HG02852 (cell line): ENCODE data around the gene SLC5A9.
"Not testable (repeated sequence)": the region's sequence is repeated elsewhere in the genome, so short reads cannot be mapped to it uniquely, and the experiment has no call there.

Experiments used
- ATAC-seq: cut with Tn5 transposase; IDR thresholded peaks from one replicate; pipeline ENCODE4 v1.9.1; 2021; ENCODE audit warnings: mild to moderate bottlenecking, moderate library complexity; ENCODE audit not compliant: unreplicated experiment

Gene SLC5A9

DNA sequence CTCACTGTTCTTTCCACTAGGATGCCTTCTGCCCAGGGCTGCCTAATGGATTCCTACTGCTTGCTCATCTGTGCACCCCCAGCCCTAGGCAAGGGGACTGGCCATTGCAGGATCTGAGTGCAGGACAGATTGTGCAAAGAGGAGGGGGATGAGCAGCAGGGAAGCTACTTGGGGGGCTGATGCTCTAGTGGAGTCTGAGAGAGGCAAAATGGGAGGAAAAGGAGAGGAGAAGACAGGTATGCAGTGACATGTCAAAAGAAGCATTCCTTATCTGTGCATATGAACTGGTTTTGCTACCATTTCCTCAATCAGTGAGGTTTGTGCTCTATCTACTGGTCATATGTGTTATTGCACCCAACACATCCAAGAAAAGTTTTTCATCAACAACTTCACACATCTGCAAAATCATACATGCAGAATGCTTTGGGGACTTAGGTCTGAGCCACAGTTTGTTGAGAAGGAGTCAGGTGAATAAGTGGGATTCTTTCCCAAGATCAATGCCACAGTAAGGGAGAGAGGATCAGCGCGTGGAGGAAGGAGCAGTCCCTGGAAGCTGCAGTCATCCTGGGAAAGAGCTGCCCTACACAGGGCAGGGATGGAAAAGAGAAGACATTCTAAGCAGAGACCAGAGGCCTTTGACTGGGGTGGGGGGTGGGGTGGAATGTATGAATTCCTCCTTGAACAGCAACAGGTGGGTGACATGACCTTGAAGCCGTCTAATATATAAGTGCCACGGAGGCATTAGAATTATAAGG is 14.4 kb downstream of the SLC5A9 start:
- peak; percentile 75 for ATAC-seq

- ATAC-seq: no peak
Measured at GRCh38 chr1:48242141-48242736, 19.7 kb downstream of the SLC5A9 start.

DNA sequence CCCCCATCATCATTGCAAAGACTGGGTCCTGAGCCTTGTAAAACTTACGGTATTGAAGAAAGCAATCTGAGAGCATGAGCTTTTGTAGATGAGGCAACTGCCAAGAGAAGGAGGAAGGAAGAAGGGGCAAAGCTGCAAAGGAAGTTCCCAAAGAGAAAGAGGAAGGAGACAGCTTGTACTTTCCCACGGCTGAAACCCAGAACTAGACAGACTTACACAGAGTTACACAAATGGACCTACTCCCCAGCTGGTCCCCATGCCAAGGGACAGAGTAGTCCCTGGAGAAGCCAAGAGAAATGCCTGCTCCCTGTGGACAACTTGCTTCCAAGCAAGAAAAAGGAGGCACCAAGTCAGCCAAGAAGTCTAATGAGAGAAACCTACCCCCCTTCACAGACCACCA is 22.6 kb downstream of the SLC5A9 start:
- ATAC-seq: no peak

DNA sequence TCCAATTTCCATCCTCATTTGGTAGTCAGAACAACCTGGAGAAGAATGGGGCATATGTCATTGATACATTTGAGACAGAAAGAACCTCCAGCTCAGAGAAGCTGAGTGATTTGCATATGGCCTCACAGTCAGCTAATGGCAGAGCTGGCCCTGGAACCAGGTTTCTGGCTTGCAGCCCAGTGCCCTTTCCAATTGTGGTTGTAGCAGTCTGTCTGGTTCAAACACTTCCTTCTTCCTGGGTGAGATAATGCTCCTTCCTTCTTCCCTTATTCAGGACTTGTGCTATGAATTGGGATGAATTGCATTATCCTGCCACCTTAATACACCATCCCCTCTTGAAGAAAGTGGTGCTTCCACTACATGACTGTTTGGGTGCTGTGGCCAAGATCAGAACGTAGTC is 24.2 kb downstream of the SLC5A9 start:
- no peak for ATAC-seq

- no peak for ATAC-seq
Measured at GRCh38 chr1:48248356-48248755, 25.8 kb downstream of the SLC5A9 start.

DNA sequence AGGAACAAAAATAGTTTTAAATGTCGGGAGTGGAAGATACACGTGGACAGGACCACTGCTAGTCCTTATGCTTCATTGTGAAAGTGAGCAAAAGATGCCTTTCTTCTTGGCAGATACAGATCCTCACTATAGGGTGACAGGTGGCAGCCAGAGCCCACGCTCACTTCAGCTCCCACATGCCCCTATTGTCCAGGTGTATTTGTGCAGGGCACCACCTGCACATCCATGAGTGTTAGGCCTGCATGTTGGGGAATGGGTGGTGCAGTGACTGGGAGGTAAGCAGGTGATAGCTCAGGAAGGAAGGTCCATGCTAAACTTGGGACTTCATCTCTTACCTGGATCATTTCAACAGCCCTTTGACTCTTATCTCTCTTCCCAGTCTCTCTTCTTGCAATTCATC is 27.4 kb downstream of the SLC5A9 start:
- ATAC-seq: no peak

GRCh38 chr1:48250572-48250971 is 28.1 kb downstream of the SLC5A9 start:
- ATAC-seq: no peak

DNA sequence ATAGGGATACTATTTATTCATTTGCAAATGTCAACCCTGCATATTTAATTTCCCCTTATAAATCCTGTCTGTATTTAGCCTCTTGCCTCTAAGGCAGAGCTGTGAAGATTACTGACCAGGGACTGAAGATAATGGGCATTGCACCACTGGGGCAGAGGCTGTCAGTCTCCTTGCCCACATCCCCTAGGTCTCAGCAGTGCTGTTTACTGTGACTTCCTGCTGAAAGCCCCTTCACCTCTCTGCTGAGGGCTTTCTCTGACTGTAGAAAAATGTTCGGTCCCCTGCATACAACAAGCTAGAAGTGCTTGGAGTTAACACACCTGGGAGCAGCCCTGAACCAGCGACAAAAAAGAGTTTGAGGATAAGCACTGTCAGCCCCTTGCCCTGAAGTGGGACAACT is 28.8 kb downstream of the SLC5A9 start:
- no peak for ATAC-seq

- no peak for ATAC-seq
Measured at GRCh38 chr1:48251821-48252220, 29.3 kb downstream of the SLC5A9 start.

- no peak for ATAC-seq
Measured at GRCh38 chr1:48254254-48254653, 31.7 kb downstream of the SLC5A9 start.

DNA sequence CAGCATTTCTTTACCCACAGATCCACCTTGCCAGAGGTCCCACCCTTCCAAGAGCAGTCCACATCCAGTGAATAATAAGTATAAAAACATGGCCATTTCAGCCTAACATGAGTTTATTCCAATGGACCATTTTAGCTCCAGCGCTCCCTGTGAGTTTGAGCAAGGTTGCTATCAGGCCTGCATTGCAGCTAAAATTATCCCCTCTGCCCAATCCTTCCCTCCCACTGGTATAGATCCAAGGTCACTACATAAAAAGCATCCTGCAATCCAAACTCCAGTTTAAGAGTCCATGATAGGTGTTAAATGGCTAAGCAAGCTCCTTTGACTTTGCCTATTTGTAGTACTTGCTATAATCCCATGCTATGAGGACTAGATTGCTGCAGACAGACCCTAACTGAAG is 35.6 kb downstream of the SLC5A9 start:
- ATAC-seq: no peak

DNA sequence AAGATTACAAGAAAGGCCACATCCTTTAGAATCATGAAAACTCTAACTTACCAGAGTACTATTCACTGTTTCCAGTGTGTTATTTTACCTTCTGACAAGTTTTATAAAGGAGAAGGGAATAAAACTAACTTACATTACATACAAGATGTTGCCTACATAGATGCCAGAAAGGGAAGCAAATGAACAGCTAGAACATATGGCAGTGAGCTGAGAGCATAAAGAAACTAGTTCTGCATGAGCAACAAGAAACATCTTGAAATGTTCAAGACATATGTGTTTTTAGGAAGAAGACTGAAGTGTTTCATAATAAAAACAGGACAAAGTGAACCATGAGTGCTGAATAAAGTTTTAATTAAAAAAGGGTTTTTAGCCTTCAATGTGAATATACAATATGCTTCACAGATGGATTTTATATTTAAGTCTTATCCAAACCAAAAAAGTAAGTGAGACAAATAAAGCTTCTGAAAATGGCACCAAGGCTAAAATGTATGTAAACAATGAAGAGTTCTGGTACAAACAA is 39.4 kb downstream of the SLC5A9 start:
- no peak for ATAC-seq

GRCh38 chr1:48263041-48263440 is 40.5 kb downstream of the SLC5A9 start:
- ATAC-seq: no peak

- no peak for ATAC-seq
Measured at GRCh38 chr1:48266576-48266975, 44.1 kb downstream of the SLC5A9 start.

DNA sequence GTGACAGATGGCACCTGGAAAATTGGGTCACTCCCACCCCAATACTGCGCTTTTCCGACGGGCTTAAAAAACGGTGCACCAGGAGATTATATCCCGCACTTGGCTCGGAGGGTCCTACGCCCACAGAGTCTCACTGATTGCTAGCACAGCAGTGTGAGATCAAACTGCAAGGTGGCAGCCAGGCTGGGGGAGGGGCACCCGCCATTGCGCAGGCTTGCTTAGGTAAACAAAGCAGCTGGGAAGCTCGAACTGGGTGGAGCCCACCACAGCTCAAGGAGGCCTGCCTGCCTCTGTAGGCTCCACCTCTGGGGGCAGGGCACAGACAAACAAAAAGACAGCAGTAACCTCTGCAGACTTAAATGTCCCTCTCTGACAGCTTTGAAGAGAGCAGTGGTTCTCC is 54.9 kb downstream of the SLC5A9 start:
- ATAC-seq: not testable (repeated sequence)

DNA sequence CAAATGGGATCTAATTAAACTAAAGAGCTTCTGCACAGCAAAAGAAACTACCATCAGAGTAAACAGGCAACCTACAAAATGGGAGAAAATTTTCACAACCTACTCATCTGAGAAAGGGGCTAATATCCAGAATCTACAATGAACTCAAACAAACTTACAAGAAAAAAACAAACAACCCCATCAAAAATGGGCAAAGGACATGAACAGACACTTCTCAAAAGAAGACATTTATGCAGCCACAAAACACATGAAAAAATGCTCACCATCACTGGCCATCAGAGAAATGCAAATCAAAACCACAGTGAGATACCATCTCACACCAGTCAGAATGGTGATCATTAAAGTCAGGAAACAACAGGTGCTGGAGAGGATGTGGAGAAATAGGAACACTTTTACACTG is 59.8 kb downstream of the SLC5A9 start:
- ATAC-seq: not testable (repeated sequence)

DNA sequence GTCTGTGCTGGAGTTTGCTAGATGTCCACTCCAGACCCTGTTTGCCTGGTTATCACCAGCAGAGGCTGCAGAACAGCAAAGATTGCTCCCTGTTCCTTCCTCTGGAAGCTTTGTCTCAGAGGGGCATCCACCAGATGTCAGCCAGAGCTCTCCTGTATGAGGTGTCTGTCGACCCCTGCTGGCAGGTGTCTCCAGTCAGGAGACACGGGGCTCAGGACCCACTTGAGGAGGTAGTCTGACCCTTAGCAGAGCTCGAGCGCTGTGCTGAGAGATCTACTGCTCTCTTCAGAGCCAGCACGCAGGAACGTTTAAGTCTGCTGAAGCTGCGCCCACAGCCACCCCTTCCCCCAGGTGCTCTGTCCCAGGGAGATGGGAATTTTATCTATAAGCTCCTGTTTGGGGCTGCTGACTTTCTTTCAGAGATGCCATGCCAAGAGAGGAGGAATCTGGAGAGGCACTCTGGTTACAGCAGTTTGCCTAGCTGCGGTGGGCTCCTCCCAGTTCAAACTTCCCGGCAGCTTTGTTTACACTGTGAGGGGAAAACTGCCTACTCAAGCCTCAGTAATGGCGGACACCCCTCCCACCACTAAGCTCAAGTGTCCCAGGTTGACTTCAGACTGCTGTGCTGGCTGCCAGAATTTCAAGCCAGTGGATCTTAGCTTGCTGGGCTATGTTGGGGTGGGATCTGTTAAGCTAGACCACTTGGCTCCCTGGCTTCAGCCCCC is 62.3 kb downstream of the SLC5A9 start:
- ATAC-seq: not testable (repeated sequence)

GRCh38 chr1:48285525-48285924 is 63.0 kb downstream of the SLC5A9 start:
- no peak for ATAC-seq

- no peak for ATAC-seq
Measured at GRCh38 chr1:48291421-48291820, 68.9 kb downstream of the SLC5A9 start.

- no peak for ATAC-seq
Measured at GRCh38 chr1:48292706-48293105, 70.2 kb downstream of the SLC5A9 start.

DNA sequence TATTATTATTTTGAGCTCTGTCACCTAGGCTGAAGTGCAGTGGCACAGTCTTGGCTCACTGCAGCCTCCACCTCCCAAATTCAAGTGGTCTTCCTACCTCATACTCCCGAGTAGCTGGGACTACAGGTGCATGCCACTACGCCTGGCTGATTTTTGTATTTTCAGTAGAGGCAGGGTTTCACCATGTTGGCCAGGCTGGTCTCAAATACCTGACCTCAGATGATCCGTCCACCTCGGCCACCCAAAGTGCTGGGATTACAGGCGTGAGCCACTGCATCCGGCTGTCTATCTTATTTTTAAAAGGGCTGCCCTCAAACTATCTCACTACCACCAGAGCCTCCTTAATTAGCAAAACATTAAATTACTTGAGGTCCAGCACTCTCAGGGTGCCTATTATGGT is 71.6 kb downstream of the SLC5A9 start:
- ATAC-seq: not testable (repeated sequence)

GRCh38 chr1:48294656-48295055 is 72.1 kb downstream of the SLC5A9 start:
- no peak for ATAC-seq
